GM18519 (cell line): Measurements from ENCODE around the gene BACE2.
A peak's percentile ranks its signal among the peaks of the same experiment; 100 is the strongest.

ENCODE experiments used
- ATAC-seq: cut with Tn5 transposase; IDR thresholded peaks from one replicate; pipeline ENCODE4 v1.9.1; 2021; ENCODE audit warnings: mild to moderate bottlenecking, moderate library complexity; ENCODE audit not compliant: unreplicated experiment, low FRiP score

Gene BACE2

GRCh38 chr21:41167348-41168342 is at the start of gene BACE2:
BACE2 (plus strand) TSS chr21:41168160; CDS start chr21:41168264, 104 bp downstream.
- peak; percentile 44 for ATAC-seq

- no peak for ATAC-seq
Observed at GRCh38 chr21:41119901-41120300, 48.1 kb upstream of the BACE2 start.

GRCh38 chr21:41120997-41121396 is 47.0 kb upstream of the BACE2 start:
- no peak for ATAC-seq

GRCh38 chr21:41121785-41122415 is 46.1 kb upstream of the BACE2 start:
- ATAC-seq = no peak

GRCh38 chr21:41124641-41125201 is 43.2 kb upstream of the BACE2 start:
- ATAC-seq = no peak

GRCh38 chr21:41128981-41129380 is 39.0 kb upstream of the BACE2 start:
- no peak for ATAC-seq

GRCh38 chr21:41130883-41131282 is 37.1 kb upstream of the BACE2 start:
- no peak for ATAC-seq

GRCh38 chr21:41133874-41134522 is 34.0 kb upstream of the BACE2 start:
- no peak for ATAC-seq

- ATAC-seq = no peak
Observed at GRCh38 chr21:41135746-41136145, 32.2 kb upstream of the BACE2 start.

GRCh38 chr21:41136286-41136685 is 31.7 kb upstream of the BACE2 start:
- no peak for ATAC-seq

- no peak for ATAC-seq
Observed at GRCh38 chr21:41137401-41137800, 30.6 kb upstream of the BACE2 start.

- ATAC-seq = no peak
Observed at GRCh38 chr21:41137889-41138288, 30.1 kb upstream of the BACE2 start.

- ATAC-seq = no peak
Observed at GRCh38 chr21:41138711-41139110, 29.2 kb upstream of the BACE2 start.

- ATAC-seq = no peak
Observed at GRCh38 chr21:41139275-41139674, 28.7 kb upstream of the BACE2 start.

GRCh38 chr21:41139951-41140350 is 28.0 kb upstream of the BACE2 start:
- no peak for ATAC-seq

GRCh38 chr21:41141031-41141457 is 26.9 kb upstream of the BACE2 start:
- no peak for ATAC-seq

GRCh38 chr21:41142051-41142795 is 25.7 kb upstream of the BACE2 start:
- no peak for ATAC-seq

GRCh38 chr21:41143596-41144325 is 24.2 kb upstream of the BACE2 start:
- no peak for ATAC-seq
